Motor neuron (in vitro differentiated cells): ENCODE results near the gene HEXA. TPM values are rescaled to one million over a fixed set of nuclear protein-coding genes. Genes with fewer than 3 reads are reported as not detected.

Source experiments
- ATAC-seq, 8 experiments: fragments of 200-7000 bp; cut with Tn5 transposase; replicated peaks in 6 of 8; 2 replicates each; pipeline ENCODE4 v1.8.0; 2021; ENCODE audit warnings: mild to moderate bottlenecking in 8 of 8, moderate library complexity in 8 of 8
- H3K27ac ChIP-seq, 2 donors: fragments of 250-450 bp; sonication (Bioruptor Pico); 2 replicates each; pipeline ENCODE4 v1.9.0; 2021; ENCODE audit warnings: antibody characterized with exemption in 2 of 2, mild to moderate bottlenecking in 2 of 2, moderate library complexity in 1 of 2
- H3K4me1 ChIP-seq, 2 donors: fragments of 250-450 bp; sonication (Bioruptor Pico); replicated peaks in 1 of 2; 2 replicates each; pipeline ENCODE4 v1.6.1; 2021; ENCODE audit warnings: antibody characterized with exemption in 2 of 2, mild to moderate bottlenecking in 2 of 2, moderate library complexity in 1 of 2
- H3K4me3 ChIP-seq, 5 donors: fragments of 250-450 bp; sonication (Bioruptor Pico); 2 replicates each; pipeline ENCODE4 v1.9.0; 2021; ENCODE audit warnings: antibody characterized with exemption in 5 of 5, mild to moderate bottlenecking in 5 of 5, moderate library complexity in 4 of 5
- WGBS, 10 experiments: fragments of 450-650 bp; shearing (Covaris generic); methylation state at CpG; one replicate each; pipeline ENCODE4 v1.0.0; 2022; 5-methylcytosine and 5-hydroxymethylcytosine counted together
- in situ Hi-C, 9 experiments: fragments of 400-800 bp; cut with MboI; loops; one replicate each; pipeline ENCODE4 v1.15.0; 2021; ENCODE audit warnings: low sequenced_read_pairs in 9 of 9, low pct_unique_long_range_greater_than_20kb in 2 of 9; ENCODE audit not compliant: unreplicated experiment in 9 of 9
- total RNA-seq, 8 experiments: library from RNA; unstranded; fragments of 300-600 nt; gene quantifications; 2 replicates each; pipeline versions ENCODE4 v1.2.3 to v1.2.4, GENCODE V29; 2022

The HEXA gene
- total RNA-seq, 8 experiments from 2014 or later: 48.7 to 411 (median 88.6) TPM

- H3K4me3 ChIP-seq: no peak overlapping the region
- WGBS, 10 experiments: 0 to 92% (median 0%) methylated on average over 1 of the region's 2 CpGs; no CpG with 5 or more reads in 6 of the 10 experiments
These were observed 63.0 kb downstream of the HEXA start for GRCh38 chr15:72312605-72313447.

GRCh38 chr15:72307026-72307425 lies 68.8 kb downstream of the HEXA start:
- in situ Hi-C loops: no loop called here
- ATAC-seq: peak in 5 of 8 experiments; percentile 41 to 64 (median 50)
- WGBS, 10 experiments: 40 to 93% (median 52%) methylated on average over 1 to 3 of the region's 5 CpGs; no CpG with 5 or more reads in 6 of the 10 experiments
- H3K4me1 ChIP-seq: peaks cover 22 to 24% of the 10 kb centered on the region in 2 donors
- H3K4me3 ChIP-seq: no peak overlapping the region
- no peak overlapping the region for H3K27ac ChIP-seq

More at GRCh38 chr15:72312605-72313447, 63.0 kb downstream of the HEXA start:
- Histone ChIP-seq H3K4me1 (no peaks in the 10 kb centered on the region), H3K27ac (no peak overlapping the region)
- in situ Hi-C loops: loop anchor here in 1 of 9 experiments (10.0 kb wide), 1 partner anchor 58 kb away; no protein-coding TSS in a partner anchor
- ATAC-seq: peak; percentile 69 to 94 (median 86)

GRCh38 chr15:72306211-72306785 lies 69.5 kb downstream of the HEXA start:
- H3K4me3 ChIP-seq: no peak overlapping the region

GRCh38 chr15:72304596-72304995 lies 71.2 kb downstream of the HEXA start:
- 51 to 100% (median 87%) methylated on average over 2 to 6 of the region's 7 CpGs; no CpG with 5 or more reads in 6 of the 10 experiments for WGBS, 10 experiments
- H3K4me1 ChIP-seq: peaks cover 22 to 24% of the 10 kb centered on the region in 2 donors
- no peak overlapping the region for H3K27ac ChIP-seq
- in situ Hi-C loops: no loop called here
- ATAC-seq: no peak
- H3K4me3 ChIP-seq: no peak overlapping the region

More at GRCh38 chr15:72306211-72306785, 69.5 kb downstream of the HEXA start:
- ATAC-seq: peak in 5 of 8 experiments; percentile 76 to 85 (median 83)
- Histone ChIP-seq H3K4me1 (peaks cover 22 to 24% of the 10 kb centered on the region in 2 donors), H3K27ac (no peak overlapping the region)
- WGBS, 10 experiments: 20 to 36% (median 27%) methylated on average over 1 to 6 of the region's 10 CpGs; no CpG with 5 or more reads in 6 of the 10 experiments
- in situ Hi-C loops: no loop called here

GRCh38 chr15:72302955-72303354 lies 72.9 kb downstream of the HEXA start:
- in situ Hi-C loops: no loop called here
- no peak for ATAC-seq

More at GRCh38 chr15:72302955-72303354, 72.9 kb downstream of the HEXA start:
- peaks cover 22 to 24% of the 10 kb centered on the region in 2 donors for H3K4me1 ChIP-seq
- H3K27ac ChIP-seq: no peak overlapping the region
- no peak overlapping the region for H3K4me3 ChIP-seq
- WGBS, 10 experiments: 0 to 22% (median 14%) methylated on average over 1 of the region's 1 CpG; no CpG with 5 or more reads in 5 of the 10 experiments

Other genes starting within 250 kb of the HEXA start
- 1 to 10 TPM in 2 of 8 experiments, under 1 TPM in 6; 0.13 to 2.3 (median 0.69) TPM for gene GRAMD2A, start 178.2 kb downstream of the HEXA start, total RNA-seq
- 1,000 to 10,000 TPM in 1 of 8 experiments, 100 to 1,000 TPM in 7; 522 to 1,171 (median 600) TPM for gene PKM, start 144.8 kb downstream of the HEXA start, total RNA-seq
- gene PARP6, start 103.5 kb downstream of the HEXA start, total RNA-seq: 100 to 1,000 TPM in 2 of 8 experiments, 10 to 100 TPM in 6; 29.4 to 131 (median 93.9) TPM
- gene CELF6, start 55.9 kb downstream of the HEXA start, total RNA-seq: 10 to 100 TPM in 1 of 8 experiments, 1 to 10 TPM in 5, under 1 TPM in 2; 0.52 to 12.0 (median 4.2) TPM
- gene TMEM202, start 22.3 kb upstream of the HEXA start, total RNA-seq: not detected
- gene ARIH1, start 98.3 kb upstream of the HEXA start, total RNA-seq: 10 to 100 TPM; 26.3 to 60.7 (median 40.4) TPM